GM10266 (cell line): Measurements from ENCODE around the gene MGAT5.

Experiments used
- DNase-seq: peaks from one replicate; pipeline ENCODE4 v3.0.0; 2012; ENCODE audit errors: extremely low spot score
- TF ChIP-seq, protein P1 (sequence below): IDR thresholded peaks from 2 replicates; pipeline ENCODE4 v1.5.1; 2012; ENCODE audit warnings: mild to moderate bottlenecking, low read depth; ENCODE audit not compliant: control insufficient read depth, insufficient read depth; ENCODE audit errors: missing control alignments

Gene MGAT5, protein sequence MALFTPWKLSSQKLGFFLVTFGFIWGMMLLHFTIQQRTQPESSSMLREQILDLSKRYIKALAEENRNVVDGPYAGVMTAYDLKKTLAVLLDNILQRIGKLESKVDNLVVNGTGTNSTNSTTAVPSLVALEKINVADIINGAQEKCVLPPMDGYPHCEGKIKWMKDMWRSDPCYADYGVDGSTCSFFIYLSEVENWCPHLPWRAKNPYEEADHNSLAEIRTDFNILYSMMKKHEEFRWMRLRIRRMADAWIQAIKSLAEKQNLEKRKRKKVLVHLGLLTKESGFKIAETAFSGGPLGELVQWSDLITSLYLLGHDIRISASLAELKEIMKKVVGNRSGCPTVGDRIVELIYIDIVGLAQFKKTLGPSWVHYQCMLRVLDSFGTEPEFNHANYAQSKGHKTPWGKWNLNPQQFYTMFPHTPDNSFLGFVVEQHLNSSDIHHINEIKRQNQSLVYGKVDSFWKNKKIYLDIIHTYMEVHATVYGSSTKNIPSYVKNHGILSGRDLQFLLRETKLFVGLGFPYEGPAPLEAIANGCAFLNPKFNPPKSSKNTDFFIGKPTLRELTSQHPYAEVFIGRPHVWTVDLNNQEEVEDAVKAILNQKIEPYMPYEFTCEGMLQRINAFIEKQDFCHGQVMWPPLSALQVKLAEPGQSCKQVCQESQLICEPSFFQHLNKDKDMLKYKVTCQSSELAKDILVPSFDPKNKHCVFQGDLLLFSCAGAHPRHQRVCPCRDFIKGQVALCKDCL

DNA sequence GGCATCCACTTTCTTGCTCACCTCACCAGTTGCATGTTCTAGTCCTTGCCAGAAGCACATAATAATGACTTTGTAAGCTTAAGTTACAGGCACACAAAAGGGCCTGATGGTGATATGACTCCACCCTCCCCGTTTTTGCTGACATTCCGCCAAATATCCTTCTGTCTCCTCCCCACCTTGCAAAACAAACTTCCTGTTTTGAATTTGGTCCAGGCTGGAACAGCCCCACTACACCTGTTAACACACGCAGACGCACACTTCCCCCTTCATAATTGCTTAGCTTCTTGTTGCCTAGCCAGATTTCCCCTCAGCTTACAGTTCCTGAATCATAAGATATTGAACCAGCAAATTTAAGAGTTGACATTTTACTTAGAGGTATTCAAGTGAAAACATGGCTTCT lies at the start of gene MGAT5:
Gene MGAT5 (plus strand): TSS at position 269 of the 400 bp plus-strand sequence. CDS start 332 bp downstream, outside the sequence.
- TF ChIP-seq, protein P1, sequence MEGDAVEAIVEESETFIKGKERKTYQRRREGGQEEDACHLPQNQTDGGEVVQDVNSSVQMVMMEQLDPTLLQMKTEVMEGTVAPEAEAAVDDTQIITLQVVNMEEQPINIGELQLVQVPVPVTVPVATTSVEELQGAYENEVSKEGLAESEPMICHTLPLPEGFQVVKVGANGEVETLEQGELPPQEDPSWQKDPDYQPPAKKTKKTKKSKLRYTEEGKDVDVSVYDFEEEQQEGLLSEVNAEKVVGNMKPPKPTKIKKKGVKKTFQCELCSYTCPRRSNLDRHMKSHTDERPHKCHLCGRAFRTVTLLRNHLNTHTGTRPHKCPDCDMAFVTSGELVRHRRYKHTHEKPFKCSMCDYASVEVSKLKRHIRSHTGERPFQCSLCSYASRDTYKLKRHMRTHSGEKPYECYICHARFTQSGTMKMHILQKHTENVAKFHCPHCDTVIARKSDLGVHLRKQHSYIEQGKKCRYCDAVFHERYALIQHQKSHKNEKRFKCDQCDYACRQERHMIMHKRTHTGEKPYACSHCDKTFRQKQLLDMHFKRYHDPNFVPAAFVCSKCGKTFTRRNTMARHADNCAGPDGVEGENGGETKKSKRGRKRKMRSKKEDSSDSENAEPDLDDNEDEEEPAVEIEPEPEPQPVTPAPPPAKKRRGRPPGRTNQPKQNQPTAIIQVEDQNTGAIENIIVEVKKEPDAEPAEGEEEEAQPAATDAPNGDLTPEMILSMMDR, result no peak
- DNase-seq, result no peak

DNA sequence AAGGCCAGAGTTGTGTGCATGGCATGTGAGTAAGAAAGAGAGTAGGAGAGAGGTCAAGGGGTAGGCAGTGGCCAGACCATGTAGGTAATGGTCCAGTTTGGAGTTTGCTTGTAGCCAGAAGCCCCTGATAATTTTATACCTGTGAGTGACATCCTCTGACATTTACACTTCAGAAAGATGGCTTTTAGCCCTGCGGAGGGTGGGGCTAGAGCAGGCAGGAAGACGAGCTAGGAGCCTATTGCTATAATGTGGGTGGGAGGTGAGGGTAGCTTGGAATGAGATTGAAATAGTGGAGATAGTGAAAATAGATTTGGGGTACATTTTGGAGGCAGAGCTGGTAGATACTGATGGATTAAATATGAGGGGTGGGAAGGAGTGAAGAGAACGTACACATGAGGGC lies 48.8 kb upstream of the MGAT5 start:
- TF ChIP-seq, protein P1, result no peak
- DNase-seq, result no peak

DNA sequence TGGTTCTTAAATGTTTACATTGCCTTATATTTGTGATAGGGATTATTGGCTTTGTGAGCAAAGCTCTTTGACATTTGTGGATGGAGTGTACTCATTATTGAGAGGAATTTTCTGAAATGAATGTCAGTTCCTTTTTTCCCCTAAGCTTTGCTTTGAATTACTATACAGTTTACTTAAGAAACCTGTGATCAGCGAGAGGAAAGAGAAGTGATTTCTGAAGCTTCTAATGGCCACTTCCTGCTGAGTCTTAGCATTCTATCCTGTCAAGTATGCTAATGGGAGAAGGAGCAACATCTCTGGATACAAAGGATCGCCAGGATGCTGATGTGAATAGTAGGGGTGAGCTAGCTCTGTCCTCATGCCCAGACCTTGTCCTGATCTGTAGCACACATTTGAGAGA lies 47.8 kb upstream of the MGAT5 start:
- TF ChIP-seq, protein P1, result no peak
- DNase-seq, result no peak

DNA sequence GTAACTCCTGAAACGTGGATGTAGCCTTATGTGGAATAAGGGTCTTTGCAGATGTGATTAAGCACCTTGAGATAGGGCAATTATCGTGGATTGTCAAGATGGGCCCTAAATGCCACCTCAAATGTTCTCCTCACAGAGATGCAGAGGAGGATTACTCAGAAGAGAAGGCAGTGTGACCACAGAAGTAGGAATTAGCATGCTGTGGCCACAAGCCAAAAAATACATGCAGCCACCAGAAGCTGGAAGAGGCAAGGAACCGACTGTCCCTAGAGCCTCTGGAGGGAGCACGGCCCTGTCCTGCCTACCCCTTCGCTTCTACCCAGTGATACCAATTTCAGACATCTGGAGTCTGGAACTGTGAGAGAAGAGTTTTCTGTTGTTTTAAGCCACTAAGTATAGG lies 47.3 kb upstream of the MGAT5 start:
- DNase-seq, result no peak
- TF ChIP-seq, protein P1, result no peak

DNA sequence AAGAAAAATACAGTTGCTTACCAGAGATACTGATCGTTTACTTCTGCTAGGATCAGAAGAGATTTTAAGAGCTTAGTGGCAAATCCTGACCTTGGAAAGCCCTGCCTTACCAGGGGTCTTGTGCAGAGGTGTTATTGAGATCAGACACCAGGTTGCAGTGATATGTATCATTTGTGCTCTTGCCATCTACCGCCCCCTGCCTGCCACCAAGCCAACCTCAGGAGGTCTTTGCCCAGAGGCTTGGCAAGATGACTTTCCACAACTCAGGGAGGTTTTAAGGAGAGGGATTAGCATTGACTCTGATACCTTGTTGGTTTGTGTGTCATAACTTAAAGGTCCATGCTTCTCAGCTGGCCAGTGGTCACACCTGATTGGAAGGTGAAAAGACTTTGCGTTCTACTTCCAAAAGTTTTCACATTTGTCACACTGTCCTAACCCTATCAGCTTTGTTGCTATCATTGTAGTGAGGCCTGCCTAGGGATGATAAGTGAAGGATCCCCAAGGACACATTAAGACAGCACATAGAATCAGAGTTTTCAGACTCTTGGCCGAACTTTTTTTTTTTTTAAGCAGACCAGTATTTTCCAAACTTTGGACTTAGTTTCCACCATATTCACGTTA lies 46.2 kb upstream of the MGAT5 start:
- TF ChIP-seq, protein P1, result peak; percentile 66
- DNase-seq, result no peak

DNA sequence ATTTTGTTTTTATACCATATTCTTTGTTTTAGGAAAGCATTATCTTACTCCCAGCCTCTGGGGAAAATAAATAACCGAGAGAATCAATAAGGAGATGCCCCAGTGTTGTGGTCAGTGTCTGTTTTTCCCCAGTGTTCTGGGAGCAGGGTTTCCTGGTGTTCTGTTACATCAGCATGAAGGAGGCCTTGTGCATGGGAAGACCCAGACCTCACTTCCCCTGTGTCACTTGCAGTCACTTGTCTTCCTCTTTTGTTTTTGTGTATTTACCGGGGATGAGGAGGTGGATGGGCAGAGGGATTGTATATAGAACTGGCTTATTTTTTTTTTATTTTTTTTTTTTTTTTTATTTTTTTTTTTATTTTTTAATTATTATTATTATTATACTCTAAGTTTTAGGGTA lies 45.0 kb upstream of the MGAT5 start:
- DNase-seq, result no peak
- TF ChIP-seq, protein P1, result no peak
